Thoracic aorta endothelial cell (primary cell): ENCODE data around the gene GTF2E1. TPM values are rescaled to one million over a fixed set of nuclear protein-coding genes. Genes with fewer than 3 reads are reported as not detected.

Experiments used
- small RNA-seq: library from RNA; depleted of rRNA; stranded (forward); fragments of <200 nt; gene quantifications from one replicate; pipeline ENCODE3, GENCODE V24; 2012
- total RNA-seq: library from RNA; depleted of rRNA; stranded (reverse); fragments of >200 nt; gene quantifications from 2 replicates; pipeline ENCODE4 v1.2.3, GENCODE V29; 2012

The GTF2E1 gene
- 26.1 and 36.6 TPM in 2 replicates for total RNA-seq

DNA sequence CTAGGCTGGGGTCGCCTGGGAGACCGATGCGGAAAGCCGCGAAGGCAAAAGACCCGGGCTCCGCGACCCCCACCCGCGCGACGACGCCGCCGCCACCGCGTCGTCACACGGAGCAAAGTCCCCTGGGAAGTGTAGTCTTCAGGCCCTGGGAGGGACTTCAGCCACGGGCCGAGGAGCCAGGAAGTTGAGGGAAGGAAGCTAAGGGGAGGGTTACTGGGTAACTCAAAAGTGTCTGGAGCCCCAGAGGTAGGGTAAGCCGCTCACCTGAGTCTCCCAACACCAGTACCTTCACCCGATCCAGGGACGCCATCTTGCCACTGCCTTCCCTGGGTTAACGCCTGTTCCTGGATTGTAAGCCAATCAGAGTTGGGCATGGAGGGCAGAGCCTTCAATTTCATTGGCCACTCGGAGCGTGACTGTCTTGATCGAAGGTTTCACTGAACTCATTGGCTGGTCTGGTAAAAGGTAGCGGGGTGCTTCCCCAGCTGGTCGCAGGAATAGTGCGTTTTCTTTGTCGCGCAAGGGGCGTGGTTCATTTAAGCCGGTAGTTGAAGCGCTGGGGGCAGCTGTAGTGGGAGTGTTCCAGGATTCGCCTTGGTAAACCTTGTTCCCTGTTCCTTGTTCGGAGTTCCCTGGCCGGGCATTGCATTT is at the start of gene GTF2E1, which contains the start of gene RABL3:
GTF2E1 (plus strand) TSS at position 547 of the 651 bp plus-strand sequence. CDS start 7,809 bp downstream, outside the sequence.
RABL3 (minus strand) TSS at position 319 of the 651 bp plus-strand sequence; CDS start at position 310, 9 bp downstream.

Small RNA genes lying within 50 kb of the gene (small RNA-seq; reads per million reads assigned to genes)
- not detected for gene MTCO1P29
- gene MTCO2P29: not detected

Other genes with a start within 250 kb of the GTF2E1 start
- gene NDUFB4, start 146.4 kb upstream of the GTF2E1 start, total RNA-seq: 58.4 and 120 TPM in 2 replicates
- 0.13 and 0.14 TPM in 2 replicates for gene HGD, start 60.5 kb upstream of the GTF2E1 start, total RNA-seq
- gene RABL3, start 228 bp upstream of the GTF2E1 start, total RNA-seq: 16.8 and 20.5 TPM in 2 replicates
- not detected in 2 replicates for gene STXBP5L, start 165.5 kb downstream of the GTF2E1 start, total RNA-seq